GM18499 (cell line): Measurements from ENCODE around the gene AGA.

ENCODE experiments used
- ATAC-seq: cut with Tn5 transposase; IDR thresholded peaks from one replicate; pipeline ENCODE4 v1.9.1; 2021; ENCODE audit warnings: moderate number of reproducible peaks; ENCODE audit not compliant: insufficient read depth, unreplicated experiment

Gene AGA

DNA sequence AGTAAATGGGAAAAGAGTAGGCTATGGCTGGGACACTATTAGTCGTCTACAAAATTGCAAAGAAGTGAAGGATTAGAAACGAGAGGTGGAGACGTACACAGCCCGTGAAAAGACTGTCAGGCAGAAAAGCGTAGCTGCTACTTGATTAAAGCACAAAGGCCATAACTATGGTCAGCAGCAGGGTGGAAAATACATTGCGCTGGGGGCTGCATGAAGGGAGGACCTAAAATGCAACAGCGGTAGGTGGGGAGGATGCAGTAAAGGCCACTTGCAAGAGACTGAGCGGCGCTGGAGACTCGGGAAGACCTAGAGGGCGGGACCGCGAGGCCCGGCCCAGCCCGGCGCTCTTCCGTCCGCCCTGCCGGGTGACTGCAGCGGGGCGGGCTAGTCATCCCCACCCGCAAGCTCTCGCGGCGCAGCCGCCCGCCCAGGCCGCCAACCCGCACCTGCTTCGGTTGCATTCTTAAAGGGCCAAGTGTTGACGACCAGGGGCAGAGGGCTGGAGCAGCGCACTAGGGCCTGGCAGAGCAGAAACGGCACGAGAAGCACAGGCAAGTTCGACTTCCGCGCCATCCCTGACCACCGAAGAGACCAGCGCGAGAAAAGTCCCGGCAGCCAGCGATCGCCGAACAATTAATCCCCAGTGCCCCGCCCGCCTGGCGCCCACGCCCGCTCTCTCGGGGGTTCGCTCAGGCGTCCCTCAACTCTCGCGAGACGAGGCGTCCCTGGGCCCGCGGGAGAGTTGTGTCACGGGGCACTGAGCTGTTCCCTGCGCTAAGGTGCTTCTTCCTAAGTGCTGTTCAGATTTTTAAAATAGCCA, at the start of gene AGA:
Gene AGA (minus strand): TSS at position 635 of the 820 bp plus-strand sequence. CDS start 62 bp downstream, at position 573.
- ATAC-seq: peak; percentile 76

DNA sequence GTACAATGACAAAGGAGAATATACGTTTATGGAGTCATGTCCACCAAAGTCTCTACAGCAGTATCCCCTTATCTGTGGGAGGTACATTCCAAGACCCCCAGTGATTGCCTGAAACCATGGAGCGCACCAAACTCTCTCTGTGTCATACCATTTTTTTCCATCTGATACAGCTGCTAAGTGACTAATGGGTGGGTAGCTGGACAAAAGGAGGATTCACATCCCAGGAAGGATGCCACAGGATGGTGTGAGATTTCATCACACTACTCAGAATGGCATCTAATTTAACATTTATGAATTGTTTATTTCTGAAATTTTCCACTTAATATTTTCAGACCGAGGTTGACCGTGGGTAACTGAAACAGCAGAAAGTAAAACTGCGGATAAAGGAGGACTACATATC, 49.8 kb upstream of the AGA start:
- no peak for ATAC-seq

DNA sequence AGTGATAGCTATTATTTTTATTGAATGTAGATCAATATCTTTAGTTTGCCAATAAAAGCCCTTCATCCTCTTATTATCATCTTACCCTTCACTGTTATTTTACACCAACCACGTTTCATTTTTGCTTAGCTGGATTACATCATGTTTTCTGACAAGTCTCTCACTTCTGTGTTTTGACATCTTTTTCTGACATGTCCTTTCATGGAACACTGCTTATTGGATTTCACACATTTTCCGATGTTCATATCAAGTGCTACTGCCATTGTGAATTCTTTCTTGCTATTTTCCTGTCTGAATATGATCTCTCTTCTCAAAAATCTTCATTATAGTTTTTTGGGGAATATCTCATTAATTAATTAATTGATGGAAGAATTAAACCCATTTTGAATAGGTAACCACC, 48.5 kb upstream of the AGA start:
- no peak for ATAC-seq

DNA sequence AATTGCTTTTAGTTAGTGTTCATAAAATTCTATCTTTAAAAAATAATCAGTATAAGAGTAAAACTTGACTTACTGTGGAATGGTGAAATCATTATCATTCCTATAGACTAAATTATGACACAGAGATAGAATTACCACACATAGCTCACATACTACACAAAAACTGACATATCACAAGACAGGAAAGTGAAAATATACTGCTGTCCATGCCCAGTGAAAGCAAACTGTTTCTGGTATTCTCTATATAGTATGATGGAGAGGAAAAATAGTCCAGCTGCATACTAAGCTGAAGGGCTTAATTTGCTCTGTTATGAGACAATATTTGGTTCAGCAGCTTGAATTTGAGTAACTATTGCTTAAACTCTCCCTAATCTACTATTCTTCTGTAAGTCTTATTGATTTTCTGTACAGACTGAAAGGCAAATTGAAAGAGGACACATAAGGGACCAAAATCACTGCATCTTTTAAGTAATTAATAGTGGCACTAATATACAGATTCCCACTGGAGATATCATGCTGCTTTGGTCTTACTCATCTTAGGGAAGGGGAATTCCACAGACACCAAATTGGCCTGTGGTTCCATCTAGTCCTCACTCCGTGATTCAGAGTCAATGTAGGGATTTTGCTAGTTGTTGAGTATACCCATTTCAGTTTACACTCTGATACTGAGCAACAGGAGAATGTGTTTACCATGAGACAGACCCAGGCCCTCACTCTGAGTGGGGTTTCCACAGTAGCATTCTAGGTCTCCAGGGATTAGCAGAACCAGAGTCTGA, 47.4 kb upstream of the AGA start:
- no peak for ATAC-seq

DNA sequence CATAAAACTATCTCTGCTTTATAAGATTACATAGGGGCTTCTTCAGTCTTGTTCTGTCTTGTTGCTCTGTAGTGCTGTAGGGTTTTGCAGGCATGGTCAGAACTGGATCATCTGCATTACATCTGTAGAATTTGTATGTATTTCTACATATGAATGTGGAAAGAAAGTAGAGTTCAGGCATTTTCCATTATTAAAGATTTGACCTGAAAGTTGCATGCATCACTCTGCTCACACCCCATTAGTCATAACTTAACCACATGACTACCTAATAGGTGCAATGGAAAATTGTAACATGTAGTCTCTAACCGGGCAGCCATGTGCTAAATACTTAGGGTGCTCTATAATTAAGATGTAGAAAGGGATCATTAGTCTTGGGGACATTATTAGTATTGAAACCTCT, 45.7 kb upstream of the AGA start:
- ATAC-seq: no peak

DNA sequence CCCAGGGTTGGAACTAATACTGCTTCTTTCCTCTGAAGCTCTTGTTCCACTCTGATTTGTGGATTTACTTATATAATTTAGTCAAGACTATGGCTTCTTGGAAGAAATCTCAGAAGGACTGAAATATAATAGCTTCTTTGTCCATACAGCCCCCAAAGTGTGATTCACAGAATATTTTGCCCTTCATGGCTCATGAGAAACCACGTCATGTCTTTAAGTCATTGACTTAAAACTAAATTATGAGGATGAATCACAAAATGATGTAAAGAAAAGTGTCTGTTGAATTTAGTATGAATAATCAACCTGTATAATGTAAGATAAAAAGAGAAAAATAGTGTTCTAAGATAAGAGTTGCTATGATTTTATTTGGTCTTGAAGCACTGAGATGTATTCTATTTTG, 43.3 kb upstream of the AGA start:
- ATAC-seq: no peak

DNA sequence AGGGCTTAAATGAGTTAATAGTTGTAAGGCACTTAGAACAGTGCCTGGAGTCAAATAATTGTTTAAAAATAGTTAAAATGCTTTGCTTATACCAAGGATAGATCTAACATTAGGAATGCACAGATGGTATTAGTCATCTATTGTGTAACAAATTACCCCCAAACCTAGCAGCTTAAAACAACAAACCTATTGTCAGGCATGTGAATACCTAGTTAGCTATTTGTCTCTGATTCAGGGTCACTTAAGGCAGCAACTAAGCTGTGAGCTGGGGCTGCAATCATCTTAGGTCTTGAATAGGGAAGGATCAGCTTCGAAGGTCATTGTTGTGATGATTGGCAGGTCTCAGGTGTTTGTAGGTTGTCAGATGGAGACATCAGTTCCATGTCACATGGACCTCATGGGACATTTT, 42.4 kb upstream of the AGA start:
- ATAC-seq: no peak

DNA sequence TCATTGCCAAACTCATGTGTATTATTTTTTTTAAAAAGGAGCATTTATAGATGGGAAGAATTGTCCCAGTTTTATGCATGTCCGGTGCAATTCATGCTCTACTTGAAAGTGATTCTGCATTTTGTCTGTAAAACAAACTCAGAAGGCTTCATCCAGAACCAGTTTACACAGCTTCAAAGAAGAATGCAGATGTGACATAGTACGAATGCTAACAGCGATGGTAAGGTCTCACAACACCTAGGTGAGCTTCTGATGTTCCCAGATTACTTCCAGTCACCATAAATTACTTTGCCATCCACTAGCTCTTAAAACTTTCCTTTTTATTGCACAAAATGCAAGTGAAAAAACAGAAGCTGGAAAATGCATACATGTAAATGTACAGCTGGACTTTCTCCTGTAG, 41.5 kb upstream of the AGA start:
- no peak for ATAC-seq

DNA sequence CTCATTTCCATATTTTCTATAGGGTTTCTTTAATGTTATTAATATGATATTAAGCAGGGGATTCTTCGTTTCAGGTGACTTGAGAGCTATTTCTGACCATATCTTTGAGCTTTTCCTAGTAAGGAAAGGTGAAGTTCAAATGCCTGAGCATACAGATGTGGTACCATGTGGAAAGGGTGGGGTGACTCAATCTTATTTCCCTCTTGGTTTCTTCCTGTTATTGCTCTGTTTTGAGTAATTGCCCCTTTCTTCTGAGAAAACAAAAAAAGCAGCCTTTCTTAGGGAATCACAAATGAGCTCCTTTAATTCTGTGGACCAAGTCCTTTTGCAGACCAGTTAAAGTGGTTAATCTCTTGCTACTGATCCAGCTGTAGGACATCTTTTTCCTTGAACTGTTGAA, 41.0 kb upstream of the AGA start:
- no peak for ATAC-seq

DNA sequence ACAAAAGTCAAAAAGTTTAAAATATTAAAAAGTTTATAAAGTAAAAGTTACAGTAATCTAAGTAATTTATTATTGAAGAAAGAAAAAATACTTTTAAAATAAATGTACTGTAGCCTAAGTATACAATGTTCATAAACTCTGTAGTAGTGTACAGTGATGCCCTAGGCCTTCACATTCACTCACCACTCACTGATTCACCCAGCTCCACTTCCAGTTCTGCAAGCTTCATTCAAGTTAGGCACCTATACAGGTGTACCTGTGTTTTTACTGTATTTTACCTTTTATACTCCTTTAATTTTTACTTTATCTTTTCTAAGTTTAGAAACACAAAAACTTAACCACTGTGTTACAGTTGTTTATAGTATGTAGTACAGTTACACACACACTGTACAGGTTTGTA, 40.1 kb upstream of the AGA start:
- ATAC-seq: no peak

DNA sequence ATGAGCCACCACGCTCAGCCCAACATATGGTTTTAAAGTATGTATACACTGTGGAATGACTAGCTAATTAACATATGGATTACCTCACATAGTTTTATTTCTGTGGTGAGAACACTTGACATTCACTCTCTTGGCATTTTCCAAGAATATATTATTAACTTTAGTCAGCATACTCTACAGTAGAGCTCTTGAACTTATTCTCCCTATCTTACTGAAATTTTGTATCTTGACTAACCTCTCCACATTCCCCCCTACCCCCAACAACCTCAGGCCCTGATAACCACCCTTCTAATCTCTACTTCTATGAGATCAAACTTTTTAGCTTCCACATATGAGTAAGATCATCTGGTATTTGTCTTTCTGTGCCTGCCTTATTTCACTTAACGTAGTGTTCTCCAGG, 38.6 kb upstream of the AGA start:
- ATAC-seq: no peak

DNA sequence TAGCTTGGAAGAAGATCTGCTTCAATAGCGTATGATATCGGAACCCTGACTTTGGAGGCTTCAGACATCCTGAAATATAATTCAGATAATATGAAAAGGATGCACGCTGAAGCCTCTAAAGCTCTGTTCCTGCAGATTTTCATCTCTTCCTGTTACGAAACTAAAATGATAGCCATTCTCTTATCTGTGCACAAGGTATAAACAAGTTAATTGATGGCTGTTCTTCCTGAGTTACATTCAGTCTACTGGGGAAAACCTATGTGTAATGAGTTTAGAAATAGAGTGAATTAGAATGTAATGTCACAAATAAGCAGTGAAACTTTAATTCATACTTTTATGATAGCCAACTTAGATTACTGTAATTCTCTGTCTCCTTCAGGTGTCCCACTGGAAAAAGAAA, 36.8 kb upstream of the AGA start:
- ATAC-seq: no peak

DNA sequence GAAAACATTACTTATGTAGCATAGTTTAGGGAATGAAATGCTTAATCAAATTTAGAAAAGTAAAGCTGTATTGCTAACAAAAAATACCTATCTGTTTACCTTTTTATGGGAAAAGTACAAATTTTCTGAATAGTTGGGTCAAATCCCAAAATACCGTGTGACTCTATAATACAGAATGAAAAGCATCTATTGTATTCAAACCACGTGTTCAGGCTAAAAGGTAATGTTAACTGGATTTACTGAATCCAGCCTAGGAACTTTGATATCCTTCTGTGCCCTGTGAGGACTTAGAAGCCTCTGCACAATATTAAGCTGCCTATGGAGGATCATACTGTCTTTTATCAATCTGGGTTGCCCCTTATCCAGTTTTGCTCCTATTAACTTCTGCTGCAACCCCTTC, 36.3 kb upstream of the AGA start:
- ATAC-seq: no peak

DNA sequence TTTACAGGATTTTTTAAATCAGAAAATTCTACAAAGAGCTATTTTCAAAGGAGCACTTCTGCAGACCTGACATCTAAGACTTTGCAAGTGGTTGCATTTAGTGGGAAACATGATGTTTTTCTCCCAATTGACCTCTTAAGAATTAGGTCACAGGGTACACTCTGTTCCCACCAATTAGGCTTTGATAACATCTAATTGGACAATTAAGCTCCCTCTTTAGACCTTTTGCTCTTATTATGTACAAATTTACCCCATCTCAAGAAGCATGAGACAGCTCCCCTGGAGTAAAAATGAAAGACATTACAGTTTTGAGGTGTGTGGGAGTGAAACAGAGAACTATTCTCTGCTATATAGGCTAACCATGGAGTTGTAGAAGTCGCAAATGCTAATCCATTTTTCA, 31.8 kb upstream of the AGA start:
- ATAC-seq: no peak

DNA sequence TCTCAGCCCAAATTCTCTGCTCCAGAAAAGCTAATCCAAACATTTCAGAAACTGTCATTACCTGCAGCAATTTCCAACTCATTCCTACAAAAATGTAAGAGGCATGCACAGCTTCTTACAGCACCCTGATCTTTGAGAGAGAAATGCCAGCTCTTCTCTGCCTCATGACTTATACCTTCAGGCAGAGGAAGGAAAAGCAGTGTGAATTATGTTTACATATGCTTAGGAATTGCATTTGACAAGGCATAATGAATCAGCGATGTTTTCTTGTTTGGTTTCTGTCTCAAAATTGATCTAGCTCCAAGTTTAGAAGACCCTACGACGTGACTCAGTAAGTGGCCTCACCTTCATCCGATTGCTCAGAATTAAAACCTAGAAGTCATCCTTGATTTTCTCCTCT, 21.8 kb upstream of the AGA start:
- no peak for ATAC-seq

DNA sequence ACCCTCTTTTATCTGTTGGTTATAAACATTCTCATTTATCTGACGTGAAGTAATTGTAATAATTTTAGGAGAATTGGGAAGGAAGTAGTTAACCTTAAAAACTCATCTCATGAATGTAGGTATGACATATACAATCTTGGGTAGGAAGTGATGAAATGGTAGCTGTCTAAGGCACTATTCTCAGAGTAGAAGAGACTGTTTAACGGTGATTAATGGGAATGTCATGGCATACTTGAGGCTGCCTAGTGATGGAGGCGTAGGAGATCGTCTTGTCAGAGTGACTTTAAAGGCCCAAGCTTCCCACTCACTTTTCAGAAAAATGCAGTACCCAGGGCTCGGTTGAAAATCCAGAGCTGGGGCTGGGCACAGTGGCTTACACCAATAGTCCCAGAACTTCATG, 19.4 kb upstream of the AGA start:
- no peak for ATAC-seq

DNA sequence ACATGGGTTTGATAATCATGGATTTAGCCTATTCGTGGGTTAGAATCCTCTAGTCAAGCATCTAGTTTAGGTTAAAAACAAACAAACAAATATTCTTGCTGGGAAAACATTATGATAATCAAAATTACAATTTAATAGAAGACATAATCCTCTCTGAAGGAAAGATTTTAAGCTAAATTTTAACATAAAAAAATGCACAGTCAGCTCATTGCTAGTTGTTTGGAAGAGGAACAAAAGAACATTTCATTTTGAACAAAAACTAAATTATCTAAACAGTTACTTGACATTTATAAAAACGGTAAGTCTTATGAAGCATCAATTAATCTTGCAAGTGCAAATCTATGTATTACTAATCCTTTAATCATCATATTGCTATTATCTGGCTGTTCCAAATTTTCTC, 18.2 kb upstream of the AGA start:
- no peak for ATAC-seq

DNA sequence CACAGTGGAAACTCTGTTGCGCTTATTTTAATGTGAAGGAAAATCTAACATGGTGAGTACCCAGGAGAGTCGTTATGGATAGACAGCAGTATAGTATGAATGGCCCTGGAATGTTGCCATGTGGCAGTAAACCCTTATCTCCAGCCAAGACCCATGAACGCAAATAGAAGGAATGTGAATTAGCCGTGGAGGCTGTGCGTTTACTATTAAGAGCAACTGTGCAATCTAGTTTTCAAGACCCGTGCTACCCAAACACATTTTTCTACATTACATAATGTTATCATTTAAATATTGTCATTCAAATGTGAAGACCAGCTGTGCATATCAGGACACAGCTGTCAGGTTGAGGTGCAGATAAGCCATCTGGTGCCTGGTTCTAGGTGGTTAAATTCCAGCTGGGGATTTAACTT, 13.3 kb upstream of the AGA start:
- no peak for ATAC-seq

DNA sequence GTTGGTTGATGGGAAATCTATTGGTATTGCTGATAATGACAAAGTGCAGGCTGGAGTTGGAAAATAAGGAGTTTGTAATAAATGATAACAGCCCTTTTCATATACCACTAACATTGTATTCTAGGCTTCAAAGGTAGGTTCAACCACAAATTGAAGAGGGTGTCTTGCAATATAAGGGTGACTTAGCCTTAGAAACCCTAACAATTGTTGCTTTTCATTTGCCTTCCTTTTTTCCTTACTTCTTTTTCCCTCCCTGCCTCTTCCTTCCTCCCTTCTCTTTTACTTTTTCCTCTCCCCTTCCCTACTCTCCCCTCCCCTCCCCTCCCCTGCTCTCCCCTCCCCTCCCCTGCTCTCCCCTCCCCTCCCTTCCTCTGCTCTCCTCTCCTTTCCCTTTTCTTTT, 10.9 kb upstream of the AGA start:
- no peak for ATAC-seq

DNA sequence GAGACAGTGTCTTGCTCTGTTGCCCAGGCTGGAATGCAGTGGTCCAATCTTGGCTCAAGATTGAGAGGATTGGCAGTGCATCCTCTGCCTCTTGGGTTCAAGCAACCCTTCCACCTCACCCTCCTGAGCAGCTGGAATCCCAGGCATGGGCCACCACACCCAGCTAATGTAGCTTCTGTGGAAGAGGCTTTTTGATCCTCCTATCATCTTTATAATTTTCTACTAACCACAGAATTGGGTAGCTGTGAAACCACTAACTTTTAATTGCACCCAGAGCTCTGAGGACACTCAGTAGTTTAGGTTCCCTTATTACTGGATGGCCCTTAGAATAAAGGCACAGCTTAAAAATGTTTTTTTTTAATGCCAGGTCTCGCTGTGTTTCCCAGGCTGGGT, 8.9 kb upstream of the AGA start:
- ATAC-seq: no peak

DNA sequence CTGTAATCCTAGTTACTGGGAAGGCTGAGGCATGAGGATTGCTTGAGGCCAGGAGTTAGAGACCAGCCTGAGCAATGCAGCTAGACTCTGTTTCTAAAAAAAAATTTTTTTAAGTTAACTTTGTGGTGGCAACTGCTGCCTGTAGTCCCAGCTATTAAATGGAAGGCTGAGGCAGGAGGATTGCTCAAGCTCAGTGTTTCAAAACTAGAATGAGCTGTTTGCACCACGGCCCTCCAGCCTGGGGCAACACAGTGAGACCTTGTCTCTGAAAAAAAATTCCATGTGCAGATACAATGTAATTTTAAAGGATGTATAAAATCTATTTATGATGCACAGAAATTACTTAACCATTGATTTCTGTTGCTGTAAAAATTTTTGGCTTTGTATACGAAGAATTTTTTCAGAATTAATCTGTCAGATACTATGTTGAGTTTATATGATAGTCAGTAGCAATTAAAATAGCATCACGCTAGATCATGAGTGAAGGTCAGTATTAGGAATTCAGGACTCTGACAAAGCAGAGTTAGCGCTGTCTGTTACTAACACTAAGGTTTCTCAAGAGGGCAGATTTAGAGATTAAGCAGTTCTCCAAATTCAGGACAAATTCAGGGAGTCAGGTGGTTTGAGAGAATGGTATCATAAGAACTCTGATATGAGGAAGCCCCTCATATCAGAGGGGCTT, 8.3 kb upstream of the AGA start:
- ATAC-seq: no peak
